ENCODE data around the gene PXYLP1.

The PXYLP1 gene

GRCh38 chr3:141250828-141251227 is 19.2 kb downstream of the PXYLP1 start:
- no peak for DNase-seq (ENCODE audit: low spot score)

DNA sequence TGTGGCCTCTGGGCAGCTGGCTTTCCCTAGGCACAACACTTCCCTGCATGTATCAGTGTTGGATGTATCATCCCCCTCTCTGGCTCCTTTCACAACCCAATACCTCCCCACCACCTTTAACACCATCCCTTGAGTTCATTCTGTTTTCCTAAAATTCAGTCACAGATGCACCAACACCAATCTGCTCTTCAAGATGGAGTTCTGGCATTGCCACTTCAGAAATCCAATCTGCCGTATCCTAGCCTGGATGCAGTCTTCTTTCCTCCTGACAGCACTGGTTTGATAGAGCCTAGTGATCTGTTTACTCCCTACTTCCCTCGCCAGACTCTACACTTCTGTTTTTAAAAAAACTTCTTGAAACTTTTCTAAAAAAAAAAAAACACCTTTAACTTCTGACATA is 21.7 kb downstream of the PXYLP1 start:
- DNase-seq (ENCODE audit: low spot score), result no peak

DNA sequence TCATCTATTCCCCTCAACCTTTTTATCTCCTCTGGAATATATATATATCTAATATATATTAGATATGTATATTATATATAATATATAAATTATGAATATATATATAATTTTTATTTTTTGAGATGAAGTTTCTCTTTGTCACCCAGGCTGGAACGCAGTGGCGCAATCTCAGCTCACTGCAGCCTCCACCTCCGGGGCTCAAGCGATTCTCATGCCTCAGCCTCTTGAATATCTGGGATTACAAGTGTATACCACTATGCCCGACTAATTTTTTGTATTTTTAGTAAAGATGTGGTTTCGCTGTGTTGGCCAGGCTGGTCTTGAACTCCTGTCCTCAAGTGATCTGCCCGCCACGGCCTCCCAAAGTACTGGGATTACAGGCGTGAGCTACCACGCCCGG is 22.2 kb downstream of the PXYLP1 start:
- DNase-seq (ENCODE audit: low spot score), result no peak

DNA sequence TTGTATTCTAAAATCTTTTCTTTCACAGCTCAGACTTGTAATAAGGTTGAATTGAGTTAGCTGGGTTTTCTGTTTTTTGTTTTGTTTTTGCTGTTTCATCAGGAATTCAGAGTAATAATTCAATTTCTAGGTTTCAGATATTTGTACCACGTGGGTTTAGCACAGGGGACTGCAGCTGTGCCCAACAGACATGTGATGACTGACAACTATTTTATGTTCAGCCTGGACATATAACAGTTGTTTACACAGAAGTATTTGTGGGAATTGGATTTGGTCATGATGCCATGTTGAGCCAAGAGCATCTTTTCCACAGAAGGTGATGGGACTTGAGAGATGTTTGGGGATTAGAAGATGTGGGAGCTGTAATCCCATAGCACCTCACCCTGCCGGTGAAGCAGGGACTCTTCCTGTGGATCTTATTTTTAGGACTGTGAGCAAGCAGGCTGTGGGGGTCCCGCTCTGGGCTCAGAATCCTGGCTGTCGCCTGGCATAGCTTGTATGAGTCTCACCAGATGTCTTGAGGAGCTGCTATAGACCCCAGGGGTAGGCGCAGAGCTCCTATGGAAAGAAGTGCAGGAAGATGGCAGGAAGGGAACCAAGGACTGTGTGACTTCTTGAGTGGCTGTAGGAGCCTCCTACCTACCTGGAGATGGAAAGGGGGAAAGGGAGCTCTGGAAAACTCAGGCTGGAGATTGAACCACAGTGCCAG is 23.7 kb downstream of the PXYLP1 start:
- no peak for DNase-seq (ENCODE audit: low spot score)

- peak; percentile 48 for DNase-seq (ENCODE audit: low spot score)
Observed at GRCh38 chr3:141255846-141256261, 24.2 kb downstream of the PXYLP1 start.

DNA sequence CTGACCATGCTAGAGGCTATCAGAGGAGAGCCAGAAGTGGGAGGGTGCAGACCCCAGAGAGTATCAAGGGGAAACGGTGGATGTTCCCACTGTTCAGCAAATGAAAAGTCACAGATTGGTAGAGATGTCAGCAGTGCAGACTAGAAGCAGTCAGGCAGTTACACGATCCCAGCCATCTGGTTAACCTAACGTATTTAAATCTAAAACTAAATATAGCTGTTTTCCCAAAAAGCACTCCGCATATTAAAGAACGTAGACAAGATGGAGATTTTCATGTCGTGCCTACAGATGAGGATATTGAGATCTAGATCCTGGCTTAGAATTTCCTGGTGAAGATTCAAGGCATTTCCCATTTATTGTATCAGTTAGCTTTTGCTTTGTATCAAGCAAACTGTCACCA is 25.2 kb downstream of the PXYLP1 start:
- no peak for DNase-seq (ENCODE audit: low spot score)

DNA sequence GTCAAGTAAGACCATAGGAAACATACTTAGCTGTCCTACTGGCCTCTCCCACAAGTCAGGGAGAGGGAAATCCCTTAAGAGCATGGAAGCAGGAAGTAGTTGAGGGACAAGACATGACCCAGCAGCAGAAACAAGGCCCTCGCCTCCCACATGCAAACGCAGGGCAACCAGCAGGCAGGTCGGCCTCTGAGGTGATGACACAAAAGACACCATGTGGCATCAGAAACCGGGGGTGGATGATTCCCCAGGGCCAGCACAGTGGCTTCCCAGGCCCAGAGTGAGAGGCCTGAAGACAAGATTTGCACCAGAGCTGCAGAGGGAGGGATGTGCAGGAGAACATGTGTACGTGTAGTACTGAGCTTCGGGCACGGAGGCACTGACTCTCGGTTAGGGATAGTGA is 26.3 kb downstream of the PXYLP1 start:
- DNase-seq (ENCODE audit: low spot score), result no peak

DNA sequence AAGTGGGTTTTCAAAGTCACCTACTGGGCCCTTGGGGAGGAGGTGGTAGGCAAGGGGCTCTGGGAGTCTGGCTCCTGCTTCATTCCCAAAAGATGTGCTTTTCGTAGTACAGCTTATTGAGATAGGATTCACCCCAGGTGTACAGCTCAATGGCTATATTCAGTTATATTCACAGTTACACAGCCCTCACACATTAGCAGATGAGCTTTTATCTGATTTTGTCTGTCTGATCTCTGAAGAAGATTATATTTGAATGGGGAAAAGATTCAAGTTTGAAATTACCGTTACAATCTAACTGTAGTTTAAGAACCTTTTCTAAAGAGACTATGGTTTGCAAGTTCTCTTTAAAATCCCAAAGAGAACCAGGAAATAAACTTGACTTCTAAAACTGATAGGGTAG is 27.3 kb downstream of the PXYLP1 start:
- DNase-seq (ENCODE audit: low spot score), result no peak

- DNase-seq (ENCODE audit: low spot score), result no peak
Observed at GRCh38 chr3:141259821-141260629, 28.4 kb downstream of the PXYLP1 start.

DNA sequence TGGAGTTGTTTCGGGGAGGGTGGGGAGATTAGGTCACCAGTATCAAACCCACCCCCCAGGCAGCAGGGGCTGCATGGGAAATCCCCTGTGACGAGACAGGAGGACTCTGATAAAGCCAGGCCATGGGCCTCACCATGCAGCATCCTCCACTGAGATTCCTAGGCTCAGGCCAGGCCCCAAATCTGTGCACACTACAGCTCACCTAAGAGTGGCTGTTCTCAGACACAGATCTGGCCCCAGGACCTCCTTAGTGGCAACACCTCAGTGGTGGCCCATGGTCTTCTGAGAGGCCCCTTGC is 29.0 kb downstream of the PXYLP1 start:
- no peak for DNase-seq (ENCODE audit: low spot score)

GRCh38 chr3:141261472-141262307 is 30.1 kb downstream of the PXYLP1 start:
- DNase-seq (ENCODE audit: low spot score), result no peak

GRCh38 chr3:141262308-141262705 is 30.7 kb downstream of the PXYLP1 start:
- peak; percentile 54 for DNase-seq (ENCODE audit: low spot score)

DNA sequence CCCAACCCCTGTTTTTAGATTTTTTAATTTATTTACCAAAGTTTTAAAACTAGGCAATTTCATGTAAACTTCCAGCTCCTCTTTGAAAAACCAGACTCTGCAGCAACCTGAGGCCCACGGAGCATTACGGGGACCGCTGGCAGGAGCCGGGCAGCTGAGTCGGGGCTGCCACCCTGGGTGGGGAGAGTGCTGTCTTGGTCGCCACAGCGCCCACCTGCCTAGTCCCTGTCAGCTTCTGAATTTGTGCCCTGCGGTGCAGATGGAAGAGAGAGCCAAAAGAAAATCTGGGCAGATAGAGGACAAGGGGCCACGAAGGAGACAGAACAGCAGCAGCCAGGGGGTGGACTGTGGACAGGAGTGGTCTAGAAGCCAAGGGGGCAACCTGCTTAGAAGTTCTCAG is 34.6 kb downstream of the PXYLP1 start:
- no peak for DNase-seq (ENCODE audit: low spot score)

- DNase-seq (ENCODE audit: low spot score), result no peak
Observed at GRCh38 chr3:141266797-141267555, 35.4 kb downstream of the PXYLP1 start.

- no peak for DNase-seq (ENCODE audit: low spot score)
Observed at GRCh38 chr3:141267629-141268028, 36.0 kb downstream of the PXYLP1 start.

- DNase-seq (ENCODE audit: low spot score), result no peak
Observed at GRCh38 chr3:141268306-141268705, 36.7 kb downstream of the PXYLP1 start.

GRCh38 chr3:141268791-141269190 is 37.2 kb downstream of the PXYLP1 start:
- no peak for DNase-seq (ENCODE audit: low spot score)

GRCh38 chr3:141269961-141270360 is 38.3 kb downstream of the PXYLP1 start:
- no peak for DNase-seq (ENCODE audit: low spot score)

- no peak for DNase-seq (ENCODE audit: low spot score)
Observed at GRCh38 chr3:141271279-141272030, 39.8 kb downstream of the PXYLP1 start.

GRCh38 chr3:141272906-141273662 is 41.5 kb downstream of the PXYLP1 start:
- no peak for DNase-seq (ENCODE audit: low spot score)
